SW480 (cell line): Measurements from ENCODE around the gene HSD3B7.
A peak's percentile ranks its signal among the peaks of the same experiment; 100 is the strongest.

Experiments used
- DNase-seq: peaks from one replicate; pipeline ENCODE4 v3.0.0-alpha.2; 2016; ENCODE audit warnings: low spot score

The HSD3B7 gene

GRCh38 chr16:30983289-30983889, 1.6 kb upstream of the HSD3B7 start:
- DNase-seq = no peak

- DNase-seq = no peak
Observed at GRCh38 chr16:30983898-30984610, 953 bp upstream of the HSD3B7 start.

DNA sequence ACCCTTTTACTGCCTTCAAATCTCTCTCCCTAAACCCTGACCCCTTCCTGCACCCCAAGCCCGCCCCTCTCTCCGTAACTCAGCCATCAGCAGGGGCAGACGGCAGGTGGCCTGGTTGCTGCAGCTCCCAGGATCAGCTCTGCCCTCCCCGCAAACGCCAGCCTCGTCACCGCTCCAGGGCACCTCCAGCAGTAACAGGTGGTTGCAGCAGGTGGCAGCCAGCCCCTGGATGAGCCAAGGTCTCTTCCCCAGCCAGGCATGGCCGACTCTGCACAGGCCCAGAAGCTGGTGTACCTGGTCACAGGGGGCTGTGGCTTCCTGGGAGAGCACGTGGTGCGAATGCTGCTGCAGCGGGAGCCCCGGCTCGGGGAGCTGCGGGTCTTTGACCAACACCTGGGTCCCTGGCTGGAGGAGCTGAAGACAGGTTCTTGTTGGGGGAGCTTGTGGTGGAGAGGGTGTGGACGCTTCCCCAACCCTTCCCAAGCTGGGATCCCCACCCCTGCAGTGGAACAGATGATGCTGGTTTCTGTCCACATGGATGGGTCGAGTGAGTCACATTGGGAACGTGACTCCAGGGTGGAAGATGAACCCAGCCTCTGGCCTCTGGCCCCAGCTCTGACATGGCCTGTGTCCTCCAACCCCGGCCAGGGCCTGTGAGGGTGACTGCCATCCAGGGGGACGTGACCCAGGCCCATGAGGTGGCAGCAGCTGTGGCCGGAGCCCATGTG, 558 bp downstream of the HSD3B7 start:
- DNase-seq = peak; percentile 83

DNA sequence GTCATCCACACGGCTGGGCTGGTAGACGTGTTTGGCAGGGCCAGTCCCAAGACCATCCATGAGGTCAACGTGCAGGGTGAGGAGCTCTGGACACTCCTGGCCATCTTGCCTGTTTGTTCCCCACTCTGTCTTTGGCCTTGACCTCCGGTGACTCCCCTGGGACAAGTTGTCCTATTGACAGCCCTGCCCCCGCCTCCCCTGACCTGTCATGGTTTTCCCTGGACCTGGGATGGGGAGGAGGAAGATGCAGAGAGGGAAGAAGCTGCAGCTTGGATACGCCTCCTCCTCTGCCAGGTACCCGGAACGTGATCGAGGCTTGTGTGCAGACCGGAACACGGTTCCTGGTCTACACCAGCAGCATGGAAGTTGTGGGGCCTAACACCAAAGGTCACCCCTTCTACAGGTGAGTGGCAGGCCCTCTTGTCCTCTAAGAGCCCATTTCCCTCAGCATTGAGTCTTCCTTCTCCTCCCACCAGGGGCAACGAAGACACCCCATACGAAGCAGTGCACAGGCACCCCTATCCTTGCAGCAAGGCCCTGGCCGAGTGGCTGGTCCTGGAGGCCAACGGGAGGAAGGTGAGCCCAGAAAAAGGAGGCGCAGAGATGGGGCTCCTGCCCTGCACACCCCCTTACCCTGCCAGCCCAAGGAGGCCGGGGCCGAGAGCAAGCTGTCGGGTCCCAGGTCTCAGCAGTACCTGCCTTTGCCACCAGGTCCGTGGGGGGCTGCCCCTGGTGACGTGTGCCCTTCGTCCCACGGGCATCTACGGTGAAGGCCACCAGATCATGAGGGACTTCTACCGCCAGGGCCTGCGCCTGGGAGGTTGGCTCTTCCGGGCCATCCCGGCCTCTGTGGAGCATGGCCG, 1.4 kb downstream of the HSD3B7 start:
- no peak for DNase-seq

GRCh38 chr16:30987581-30988190, 2.7 kb downstream of the HSD3B7 start:
- no peak for DNase-seq

DNA sequence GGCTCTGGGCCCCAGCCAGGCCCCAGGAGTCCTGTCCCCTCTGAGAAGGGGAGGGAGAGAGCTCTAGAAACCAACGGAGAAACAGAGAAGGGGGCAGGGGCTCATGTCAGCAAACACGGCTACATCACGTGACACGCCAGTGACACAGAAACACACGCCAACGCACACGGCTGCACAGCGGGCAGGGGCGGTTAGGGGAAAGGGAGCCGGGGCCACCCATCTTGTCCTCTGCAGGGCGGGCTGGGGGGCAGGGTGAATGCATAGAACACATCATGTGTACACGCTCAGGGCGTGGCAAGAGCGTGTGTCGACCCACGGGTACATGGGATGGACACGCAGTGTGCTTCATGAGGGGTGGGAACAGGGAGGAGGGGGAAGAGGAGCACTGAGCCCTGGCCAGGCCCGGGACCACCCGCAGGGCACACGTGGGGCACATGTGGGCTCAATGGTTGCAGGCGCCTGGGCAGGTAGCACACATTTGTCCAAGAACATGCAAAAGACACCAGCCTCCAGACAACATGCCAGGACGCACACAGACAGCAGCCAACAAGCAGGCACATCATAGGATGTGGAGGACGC, 4.6 kb downstream of the HSD3B7 start:
- DNase-seq = no peak

- no peak for DNase-seq
Observed at GRCh38 chr16:30990105-30990504, 5.1 kb downstream of the HSD3B7 start.

GRCh38 chr16:30991052-30991451, 6.0 kb downstream of the HSD3B7 start:
- DNase-seq = no peak

GRCh38 chr16:30992276-30992780, 7.3 kb downstream of the HSD3B7 start:
- DNase-seq = no peak

DNA sequence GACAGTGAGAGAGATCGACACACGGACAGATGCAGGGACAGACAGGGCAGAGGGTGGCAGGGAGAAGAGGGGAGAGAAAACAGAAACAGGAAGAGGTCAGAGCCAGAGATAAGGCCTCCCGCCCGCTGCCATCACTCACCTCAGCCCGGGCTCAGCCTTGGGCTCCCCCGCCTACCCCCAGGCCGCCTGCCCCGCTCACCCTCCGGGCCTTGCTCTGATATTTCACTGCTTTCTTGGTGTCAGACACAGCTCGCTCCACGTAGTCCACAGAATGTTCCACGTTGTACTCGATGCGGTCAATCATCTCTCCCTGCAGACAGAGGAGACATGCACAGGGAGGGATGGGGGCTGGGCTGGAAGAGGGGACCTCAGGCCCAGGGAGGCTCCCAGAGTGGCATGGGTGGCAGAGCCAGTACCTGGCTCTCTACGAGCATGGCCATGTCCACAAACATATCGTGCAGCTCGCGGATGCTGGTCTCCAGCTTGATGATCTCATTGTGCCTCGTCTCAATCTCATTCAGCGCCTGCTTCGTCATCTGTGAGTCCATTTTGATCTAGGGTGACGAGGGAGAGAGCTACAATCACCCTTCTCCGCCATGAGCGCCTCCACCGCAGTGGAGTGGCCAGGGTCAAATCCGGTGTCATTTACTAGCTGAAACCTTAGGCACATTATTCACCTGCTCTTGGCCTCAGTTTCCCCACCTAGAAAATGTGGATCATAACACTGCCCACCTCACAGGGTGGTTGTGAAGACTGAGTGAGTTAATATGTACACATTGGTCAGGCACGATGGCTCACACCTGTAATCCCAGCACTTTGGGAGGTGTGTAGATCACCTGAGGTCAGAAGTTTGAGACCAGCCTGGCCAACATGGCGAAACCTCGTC, 8.2 kb downstream of the HSD3B7 start:
- no peak for DNase-seq

DNA sequence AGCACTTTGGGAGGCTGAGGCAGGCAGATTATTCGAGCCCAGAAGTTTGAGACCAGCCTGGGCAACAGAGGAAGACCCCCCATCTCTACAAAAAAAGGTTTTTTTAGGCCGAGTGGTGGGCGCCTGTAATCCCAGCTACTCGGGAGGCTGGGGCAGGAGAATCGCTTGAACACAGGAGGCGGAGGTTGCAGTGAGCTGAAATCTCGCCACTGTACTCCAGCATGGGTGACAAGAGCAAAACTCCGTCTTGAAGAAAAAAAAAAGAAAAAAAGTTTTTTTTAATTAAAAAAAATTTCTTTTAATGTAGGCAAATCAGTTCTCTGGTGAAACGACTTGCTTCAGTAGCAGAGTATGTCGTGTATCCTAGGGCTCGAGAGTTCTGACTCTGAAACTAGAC, 10.9 kb downstream of the HSD3B7 start:
- no peak for DNase-seq

GRCh38 chr16:30996324-30996984, 11.4 kb downstream of the HSD3B7 start:
- peak; percentile 50 for DNase-seq

DNA sequence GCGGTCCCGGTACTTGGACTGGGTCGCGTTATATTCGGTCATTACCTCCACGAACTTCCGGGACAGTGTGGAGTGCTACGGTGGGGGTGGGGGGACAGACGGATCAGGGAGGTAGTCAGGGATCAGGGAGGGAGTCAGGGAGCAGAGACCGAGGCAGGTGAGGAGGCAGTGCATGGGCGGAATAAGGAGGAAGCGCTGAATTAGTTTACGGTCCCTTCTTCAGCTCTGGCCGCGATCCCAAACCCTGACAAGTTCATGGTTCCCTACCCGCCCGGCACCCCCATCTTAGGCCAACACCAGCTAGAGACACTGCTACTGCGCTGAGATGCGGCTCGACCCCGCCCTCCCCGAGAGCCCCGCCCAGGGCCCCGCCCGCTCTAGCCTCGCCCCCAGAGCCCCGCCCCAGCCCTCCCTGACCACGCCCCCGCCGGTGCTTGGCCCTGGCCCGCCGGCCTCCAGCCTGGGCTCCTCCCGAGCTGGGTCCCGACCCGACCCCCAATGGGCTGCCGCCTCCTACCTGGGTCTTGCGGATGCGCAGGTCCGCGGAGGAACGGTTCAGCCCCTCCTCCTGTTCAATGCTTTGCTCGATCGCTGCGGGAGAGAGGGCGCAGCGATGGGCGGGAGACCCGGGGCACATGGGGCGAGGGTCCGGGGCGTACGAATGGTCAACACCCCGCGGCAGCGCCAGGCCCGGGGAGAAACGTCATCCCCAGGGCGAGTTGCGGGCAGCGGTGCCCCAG, 12.1 kb downstream of the HSD3B7 start:
- DNase-seq = peak; percentile 81

DNA sequence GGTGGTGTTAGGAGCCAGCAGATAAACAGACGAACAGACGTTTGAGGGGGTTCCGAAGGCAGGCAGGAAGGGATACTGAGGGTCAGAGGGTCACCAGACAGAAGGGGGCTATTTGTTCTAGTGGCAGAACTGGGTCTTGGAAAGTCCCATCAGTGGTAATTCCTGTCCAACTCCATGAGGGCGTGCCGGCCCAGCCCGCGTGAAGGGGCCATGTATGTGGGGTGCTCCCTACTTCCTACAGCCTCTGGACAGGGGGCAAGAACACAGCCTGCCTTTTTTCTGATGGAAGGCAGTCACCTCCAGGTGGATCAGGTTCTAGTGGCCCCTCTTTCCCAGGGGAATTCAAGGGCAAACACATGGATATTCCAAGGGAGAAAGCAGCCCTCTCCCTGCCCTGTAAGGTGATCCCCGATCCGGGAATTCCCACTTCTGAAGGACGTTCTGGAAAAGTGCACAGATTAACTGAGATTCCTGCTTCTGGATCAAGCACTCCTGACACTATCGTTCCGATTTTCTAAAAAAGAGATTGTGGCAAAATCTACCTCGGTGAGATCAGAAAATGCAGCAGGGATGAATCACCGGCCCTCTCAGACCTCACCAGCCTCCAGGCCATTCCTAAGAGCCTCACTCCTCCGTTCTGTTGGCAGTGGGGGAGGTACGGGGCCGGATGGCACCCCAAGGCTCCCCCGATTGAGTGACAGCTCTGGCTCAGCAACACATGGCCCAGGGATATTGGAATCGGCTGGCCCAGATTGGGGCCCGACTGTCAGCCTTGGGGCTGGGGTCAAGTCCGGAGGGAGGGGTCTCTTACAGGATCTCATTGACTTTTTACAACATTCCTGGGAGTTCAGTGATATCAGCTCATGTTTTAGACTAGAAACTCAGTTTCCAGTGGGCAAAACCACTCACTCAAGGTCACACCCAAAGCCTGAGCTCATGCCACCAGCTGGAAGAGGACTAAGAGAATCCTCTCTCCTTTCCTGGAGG, 13.0 kb downstream of the HSD3B7 start:
- peak; percentile 57 for DNase-seq

GRCh38 chr16:30998852-30999761, 14.1 kb downstream of the HSD3B7 start:
- DNase-seq = no peak

DNA sequence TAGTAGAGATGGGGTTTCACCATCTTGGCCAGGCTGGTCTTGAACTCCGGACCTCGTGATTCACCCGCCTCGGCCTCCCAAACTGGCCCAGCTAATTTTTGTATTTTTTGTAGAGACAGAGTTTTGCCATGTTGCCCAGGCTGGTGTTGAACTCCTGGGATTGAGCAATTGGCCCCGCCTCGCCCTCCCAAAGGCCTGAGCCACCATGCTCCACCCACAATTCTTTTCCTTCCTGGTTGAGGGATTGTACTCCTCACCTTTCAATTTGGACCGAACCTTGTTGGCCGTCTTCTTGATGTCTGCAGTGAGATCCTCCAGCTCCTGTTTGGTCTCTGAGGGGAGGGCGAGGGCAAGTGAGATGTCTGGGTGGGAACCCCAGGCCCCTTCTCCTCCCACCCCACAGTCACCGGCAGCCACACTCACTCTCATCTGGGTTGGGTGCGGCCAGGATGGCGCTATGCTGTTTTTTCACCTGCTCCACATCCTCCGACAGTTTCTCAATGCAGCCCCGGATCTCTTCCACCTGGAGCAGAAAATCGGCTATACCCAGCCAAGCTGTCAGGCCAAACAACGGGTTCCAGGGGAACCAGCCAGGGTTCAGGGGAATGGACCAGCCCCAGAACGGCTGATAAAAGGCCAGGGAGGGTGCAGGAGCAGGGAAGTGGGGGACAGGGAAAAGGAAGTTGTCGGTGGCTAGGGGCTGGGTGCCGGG, 15.8 kb downstream of the HSD3B7 start:
- DNase-seq = no peak
